Thyroid gland (tissue), 4 donors: ENCODE measurements around the gene PLGRKT. TPM values are rescaled to one million over a fixed set of nuclear protein-coding genes. Genes with fewer than 3 reads are reported as not detected.
"Not testable (repeated sequence)": the region's sequence is repeated elsewhere in the genome, so short reads cannot be mapped to it uniquely, and the experiment has no call there.

Experiments used
- DNase-seq, 2 donors: peaks; one replicate each; pipeline ENCODE4 v3.0.0-alpha.2; 2019
- H3K27ac ChIP-seq, 3 donors: fragments of 200-600 bp; sonication (generic); 1 replicate in 2 of 3; 2 replicates in 1 of 3; pipeline ENCODE4 v1.5.1; 2016 to 2019; ENCODE audit warnings: mild to moderate bottlenecking in 1 of 3, moderate library complexity in 1 of 3
- H3K27me3 ChIP-seq: fragments of 200-600 bp; sonication (generic); one replicate; pipeline ENCODE4 v1.5.1; 2019
- H3K36me3 ChIP-seq, 2 donors: fragments of 200-600 bp; sonication (generic); one replicate each; pipeline ENCODE4 v1.5.1; 2016 to 2019
- H3K4me1 ChIP-seq, 2 donors: fragments of 200-600 bp; sonication (generic); one replicate each; pipeline ENCODE4 v1.5.1; 2017 to 2019
- H3K4me3 ChIP-seq, 3 donors: fragments of 200-600 bp; sonication (generic); replicated peaks in 1 of 3; 1 replicate in 2 of 3; 2 replicates in 1 of 3; pipeline ENCODE4 v1.5.1; 2016; ENCODE audit warnings: mild to moderate bottlenecking in 1 of 3
- H3K9me3 ChIP-seq: fragments of 200-600 bp; sonication (generic); one replicate; pipeline ENCODE4 v1.5.1; 2017
- POLR2A ChIP-seq, 2 donors: fragments of 450-650 bp; IDR thresholded peaks; one replicate each; pipeline ENCODE4 v1.6.1; 2017; ENCODE audit warnings: antibody characterized with exemption in 2 of 2, mild to moderate bottlenecking in 2 of 2, moderate library complexity in 1 of 2
- WGBS, 2 donors: methylation state at CpG; one replicate each; pipeline ENCODE4 v1.1.5; 2017; 5-methylcytosine and 5-hydroxymethylcytosine counted together
- intact Hi-C: fragments of 100-400 bp; cut with DNase I; formaldehyde crosslinking; loops from one replicate; pipeline ENCODE4 v1.15.1; 2023
- small RNA-seq: library from RNA; depleted of rRNA; stranded (forward); fragments of <200 nt; gene quantifications from one replicate; pipeline ENCODE3, GENCODE V24; 2016
- total RNA-seq, 4 donors: library from RNA; depleted of rRNA; stranded (reverse); fragments of >200 nt; gene quantifications; one replicate each; pipeline ENCODE4 v1.2.3, GENCODE V29; 2016
- TF ChIP-seq, protein P1 (sequence below), 6 experiments: fragments of 200-600 bp in 3 of 6; fragments of 450-650 bp in 3 of 6; sonication (generic) in 3 of 6; IDR thresholded peaks; one replicate each; pipeline ENCODE4 v1.5.1; 2016 to 2019; ENCODE audit warnings: antibody characterized with exemption in 6 of 6, mild to moderate bottlenecking in 2 of 6, inconsistent platforms in 1 of 6, moderate library complexity in 1 of 6

The PLGRKT gene
- total RNA-seq, 4 donors from 2014 or later: 16.2 to 32.7 (median 27.7) TPM

DNA sequence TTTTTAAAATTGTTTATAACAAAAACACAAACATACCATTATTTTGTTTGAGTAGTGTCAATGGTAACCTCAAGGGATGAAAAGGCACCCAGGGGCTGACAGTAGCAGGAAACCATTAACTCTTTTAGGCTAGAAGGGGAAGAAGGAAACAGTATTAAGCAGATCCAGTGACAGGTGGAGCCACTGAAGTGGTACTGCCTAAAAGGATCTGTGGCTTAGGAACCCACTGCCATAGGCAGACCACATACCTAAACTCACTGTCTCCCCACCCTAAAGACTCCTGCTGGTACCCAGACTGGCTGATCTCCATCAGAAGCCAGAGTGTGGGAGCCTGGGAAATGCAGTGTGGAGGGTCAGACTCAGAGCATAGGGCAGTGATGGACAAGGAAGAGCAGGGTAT, 111.5 kb downstream of the PLGRKT start:
- Histone ChIP-seq H3K9me3 (no peaks in the 10 kb centered on the region), H3K27me3 (no peaks in the 10 kb centered on the region), H3K4me3 (no peak overlapping the region), H3K4me1 (no peaks in the 10 kb centered on the region), H3K27ac (no peak overlapping the region), H3K36me3 (no peaks in the 10 kb centered on the region)
- TF ChIP-seq, protein P1, sequence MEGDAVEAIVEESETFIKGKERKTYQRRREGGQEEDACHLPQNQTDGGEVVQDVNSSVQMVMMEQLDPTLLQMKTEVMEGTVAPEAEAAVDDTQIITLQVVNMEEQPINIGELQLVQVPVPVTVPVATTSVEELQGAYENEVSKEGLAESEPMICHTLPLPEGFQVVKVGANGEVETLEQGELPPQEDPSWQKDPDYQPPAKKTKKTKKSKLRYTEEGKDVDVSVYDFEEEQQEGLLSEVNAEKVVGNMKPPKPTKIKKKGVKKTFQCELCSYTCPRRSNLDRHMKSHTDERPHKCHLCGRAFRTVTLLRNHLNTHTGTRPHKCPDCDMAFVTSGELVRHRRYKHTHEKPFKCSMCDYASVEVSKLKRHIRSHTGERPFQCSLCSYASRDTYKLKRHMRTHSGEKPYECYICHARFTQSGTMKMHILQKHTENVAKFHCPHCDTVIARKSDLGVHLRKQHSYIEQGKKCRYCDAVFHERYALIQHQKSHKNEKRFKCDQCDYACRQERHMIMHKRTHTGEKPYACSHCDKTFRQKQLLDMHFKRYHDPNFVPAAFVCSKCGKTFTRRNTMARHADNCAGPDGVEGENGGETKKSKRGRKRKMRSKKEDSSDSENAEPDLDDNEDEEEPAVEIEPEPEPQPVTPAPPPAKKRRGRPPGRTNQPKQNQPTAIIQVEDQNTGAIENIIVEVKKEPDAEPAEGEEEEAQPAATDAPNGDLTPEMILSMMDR (IDR thresholded peaks at IDR 0.05): no peak
- TF ChIP-seq POLR2A (IDR thresholded peaks at IDR 0.05): no peak
- intact Hi-C loops: no loop called here
- no peak for DNase-seq

DNA sequence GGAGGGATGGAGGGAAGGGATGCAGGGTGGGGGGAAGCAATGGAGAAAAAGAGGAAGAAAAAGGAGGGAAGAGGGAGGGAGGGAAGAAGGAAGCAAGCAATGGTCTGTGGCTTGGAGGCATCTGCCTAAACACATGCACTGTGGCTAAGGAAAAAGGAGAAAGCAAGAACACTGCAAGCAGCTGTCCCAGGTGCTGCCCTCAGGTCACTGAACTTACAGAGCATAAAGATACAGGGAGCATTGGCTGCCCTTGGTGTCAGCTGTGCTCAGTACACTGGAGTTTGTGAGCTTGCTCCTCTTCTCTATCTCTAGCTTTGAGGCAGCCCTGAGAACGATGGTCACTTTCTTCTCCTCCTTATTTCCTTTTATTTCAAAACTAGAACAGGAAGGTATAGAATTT, 116.1 kb downstream of the PLGRKT start:
- H3K27ac ChIP-seq, intact Hi-C loops, H3K36me3 ChIP-seq, H3K4me1 ChIP-seq, DNase-seq, H3K9me3 ChIP-seq, H3K4me3 ChIP-seq, H3K27me3 ChIP-seq: not testable (repeated sequence)
- WGBS, 2 donors: 67 to 72% methylated on average over 1 of the region's 1 CpG

DNA sequence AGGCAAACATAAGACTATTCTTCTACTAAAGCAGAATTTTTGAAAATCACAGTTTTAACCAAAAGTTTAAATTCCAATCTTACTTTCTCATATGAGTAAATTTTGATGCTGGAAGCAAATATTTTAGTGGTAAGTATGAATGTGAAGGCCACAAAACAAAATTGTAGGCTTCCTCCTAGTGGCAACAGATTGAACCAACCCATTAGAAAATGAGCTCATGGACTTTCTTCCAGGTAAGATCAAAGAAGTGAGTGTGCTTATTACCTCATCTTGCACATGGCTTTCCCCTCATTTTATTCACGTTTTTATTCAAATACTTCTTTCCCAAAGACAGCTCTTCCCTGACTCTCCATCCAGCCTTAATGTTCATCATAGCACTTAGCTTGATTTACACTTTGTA, 116.7 kb downstream of the PLGRKT start:
- Histone ChIP-seq H3K4me1 (no peaks in the 10 kb centered on the region), H3K4me3 (no peak overlapping the region), H3K27ac (no peak overlapping the region), H3K36me3 (no peaks in the 10 kb centered on the region), H3K27me3 (no peaks in the 10 kb centered on the region), H3K9me3 (no peaks in the 10 kb centered on the region)
- intact Hi-C loops: no loop called here
- DNase-seq: no peak
- WGBS, 2 donors: 37 to 42% methylated on average over 1 of the region's 1 CpG
- no peak for TF ChIP-seq POLR2A (IDR thresholded peaks at IDR 0.05)
- TF ChIP-seq, protein P1 (IDR thresholded peaks at IDR 0.05): no peak

DNA sequence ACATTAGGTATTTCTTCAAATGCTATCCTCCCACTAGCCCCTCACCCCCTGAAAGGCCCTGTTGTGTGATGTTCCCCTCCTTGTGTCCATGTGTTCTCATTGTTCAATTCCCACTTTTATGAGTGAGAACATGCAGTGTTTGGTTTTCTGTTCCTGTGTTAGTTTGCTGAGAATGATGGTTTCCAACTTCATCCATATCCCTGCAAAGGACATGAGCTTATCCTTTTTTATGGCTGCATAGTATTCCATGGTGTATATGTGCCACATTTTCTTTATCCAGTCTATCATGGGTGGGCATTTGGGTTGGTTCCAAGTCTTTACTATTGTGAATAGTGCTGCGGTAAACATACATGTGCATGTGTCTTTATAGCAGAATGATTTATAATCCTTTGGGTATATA, 121.3 kb downstream of the PLGRKT start:
- DNase-seq, H3K4me3 ChIP-seq, H3K36me3 ChIP-seq, H3K4me1 ChIP-seq, H3K27me3 ChIP-seq, H3K27ac ChIP-seq, intact Hi-C loops, H3K9me3 ChIP-seq: not testable (repeated sequence)
- 96 to 100% methylated on average over 1 of the region's 1 CpG for WGBS, 2 donors

DNA sequence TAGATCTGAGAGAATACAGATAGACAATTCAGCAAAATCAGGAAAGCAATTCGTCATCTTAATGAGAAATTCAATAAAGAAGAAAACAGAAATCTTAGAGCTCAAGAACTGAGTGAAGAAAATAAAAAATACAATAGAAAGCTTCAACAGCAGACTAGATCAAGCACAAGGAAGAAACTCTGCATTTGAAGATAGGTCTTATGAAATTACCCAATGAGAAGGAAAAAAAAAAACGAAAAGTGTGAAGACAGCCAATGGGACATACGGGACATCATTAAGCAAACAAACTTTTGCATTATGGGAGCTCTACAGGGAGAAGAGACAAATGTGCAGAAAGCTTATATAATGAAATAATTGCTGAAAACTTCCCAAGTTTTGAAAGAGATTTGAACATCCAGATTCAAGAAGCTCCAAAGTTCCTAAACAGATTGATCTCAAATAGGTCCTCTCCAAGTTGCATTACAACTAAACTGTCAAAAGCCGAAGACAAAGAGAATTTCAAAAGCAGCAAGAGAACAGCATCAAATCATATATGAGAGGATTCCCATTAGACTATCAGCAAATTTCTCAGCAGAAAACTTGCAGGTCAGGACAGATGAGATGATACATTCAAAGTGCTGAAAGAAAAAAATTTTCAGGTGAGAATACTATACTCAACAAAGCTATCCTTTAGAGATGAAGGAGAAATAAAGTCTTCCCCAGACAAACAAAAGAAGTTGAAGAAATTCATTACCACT, 122.4 kb downstream of the PLGRKT start:
- WGBS, 2 donors: 69 to 70% methylated on average over 4 of the region's 4 CpGs
- TF ChIP-seq, protein P1 (IDR thresholded peaks at IDR 0.05): no peak
- no peak for TF ChIP-seq POLR2A (IDR thresholded peaks at IDR 0.05)
- no peaks in the 10 kb centered on the region for H3K9me3 ChIP-seq
- intact Hi-C loops: no loop called here
- no peaks in the 10 kb centered on the region for H3K4me1 ChIP-seq
- H3K36me3 ChIP-seq: no peaks in the 10 kb centered on the region
- no peak for DNase-seq
- H3K4me3 ChIP-seq: no peak overlapping the region
- H3K27ac ChIP-seq: no peak overlapping the region
- no peaks in the 10 kb centered on the region for H3K27me3 ChIP-seq

DNA sequence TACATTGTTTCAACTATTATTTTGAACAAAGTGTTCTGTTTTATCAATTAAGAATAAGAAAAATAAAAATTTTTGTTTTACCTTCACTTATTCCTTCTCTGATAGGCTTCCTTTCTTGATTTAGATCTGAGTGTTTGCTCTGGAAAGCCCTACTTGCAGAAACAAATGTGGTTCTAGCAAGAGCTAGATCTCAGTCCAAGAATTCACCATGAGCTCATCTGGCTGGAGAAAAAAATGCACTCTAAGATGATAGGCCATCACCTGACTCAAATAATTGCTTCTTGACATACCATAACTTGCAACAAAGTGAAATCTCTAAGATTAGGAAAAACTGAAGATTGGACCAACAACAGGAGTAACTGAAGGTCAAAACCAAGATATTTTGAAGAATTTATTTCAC, 126.9 kb downstream of the PLGRKT start:
- TF ChIP-seq, protein P1 (IDR thresholded peaks at IDR 0.05): no peak
- TF ChIP-seq POLR2A (IDR thresholded peaks at IDR 0.05): no peak
- no peak for DNase-seq
- H3K4me3 ChIP-seq: no peak overlapping the region
- intact Hi-C loops: no loop called here
- H3K4me1 ChIP-seq: no peaks in the 10 kb centered on the region
- no peak overlapping the region for H3K27ac ChIP-seq
- H3K27me3 ChIP-seq: no peaks in the 10 kb centered on the region
- H3K9me3 ChIP-seq: no peaks in the 10 kb centered on the region
- no peaks in the 10 kb centered on the region for H3K36me3 ChIP-seq

Small RNA genes within 50 kb of the gene (small RNA-seq; reads per million reads assigned to genes)
- not detected for gene AL135786.1
- not detected for gene HMGN2P31

Other genes with a start within 250 kb of the PLGRKT start
- not detected for gene INSL4, start 206.5 kb downstream of the PLGRKT start, total RNA-seq
- gene RLN2, start 133.2 kb downstream of the PLGRKT start, total RNA-seq: not detected
- 1 to 10 TPM in 1 of 4 donors, not detected in 3; 1.3 TPM for gene RLN1, start 98.0 kb downstream of the PLGRKT start, total RNA-seq
- gene CD274, start 12.6 kb upstream of the PLGRKT start, total RNA-seq: 1 to 10 TPM; 3.0 to 6.5 (median 4.9) TPM
- 1 to 10 TPM in 3 of 4 donors, under 1 TPM in 1; 0.78 to 2.6 (median 1.6) TPM for gene PDCD1LG2, start 72.6 kb upstream of the PLGRKT start, total RNA-seq
- gene RIC1, start 191.2 kb upstream of the PLGRKT start, total RNA-seq: 10 to 100 TPM; 42.7 to 56.1 (median 44.9) TPM